Activated CD8-positive, alpha-beta memory T cell treated with anti-CD3 and anti-CD28 coated beads, Interleukin-2, amount 50 U/mL, for 24 hours (primary cell): ENCODE results near the gene TMTC2.

Experiments used
- DNase-seq: peaks from one replicate; pipeline ENCODE4 v3.0.0-alpha.2; 2020; ENCODE audit errors: extremely low read depth

Gene TMTC2

GRCh38 chr12:82686168-82687020 is at the start of gene TMTC2:
TSS of gene TMTC2 (plus strand) at chr12:82686906.
- peak; percentile 81 for DNase-seq

GRCh38 chr12:82638324-82638723 is 48.4 kb upstream of the TMTC2 start:
- DNase-seq: no peak

- DNase-seq: no peak
Observed at GRCh38 chr12:82644896-82645295, 41.8 kb upstream of the TMTC2 start.

GRCh38 chr12:82645414-82645813 is 41.3 kb upstream of the TMTC2 start:
- no peak for DNase-seq

GRCh38 chr12:82647853-82648252 is 38.9 kb upstream of the TMTC2 start:
- no peak for DNase-seq

GRCh38 chr12:82648259-82648909 is 38.3 kb upstream of the TMTC2 start:
- DNase-seq: no peak

- no peak for DNase-seq
Observed at GRCh38 chr12:82650627-82651337, 35.9 kb upstream of the TMTC2 start.

GRCh38 chr12:82651489-82651888 is 35.2 kb upstream of the TMTC2 start:
- DNase-seq: no peak

GRCh38 chr12:82652071-82652470 is 34.6 kb upstream of the TMTC2 start:
- no peak for DNase-seq

GRCh38 chr12:82655751-82656150 is 31.0 kb upstream of the TMTC2 start:
- DNase-seq: no peak

GRCh38 chr12:82659343-82660207 is 27.1 kb upstream of the TMTC2 start:
- no peak for DNase-seq

GRCh38 chr12:82660541-82661325 is 26.0 kb upstream of the TMTC2 start:
- no peak for DNase-seq

GRCh38 chr12:82663893-82664292 is 22.8 kb upstream of the TMTC2 start:
- no peak for DNase-seq

GRCh38 chr12:82665142-82665923 is 21.4 kb upstream of the TMTC2 start:
- no peak for DNase-seq

- DNase-seq: no peak
Observed at GRCh38 chr12:82666830-82667229, 19.9 kb upstream of the TMTC2 start.

GRCh38 chr12:82671673-82672195 is 15.0 kb upstream of the TMTC2 start:
- DNase-seq: no peak

- no peak for DNase-seq
Observed at GRCh38 chr12:82672811-82673495, 13.8 kb upstream of the TMTC2 start.

- DNase-seq: no peak
Observed at GRCh38 chr12:82673698-82674097, 13.0 kb upstream of the TMTC2 start.

GRCh38 chr12:82675246-82675645 is 11.5 kb upstream of the TMTC2 start:
- DNase-seq: no peak
